ENCODE measurements around the gene KMT2E.

- TF ChIP-seq CTCF (conservative IDR thresholded peaks at IDR 0.05; ENCODE audit: low read depth, low read length) (no peak), EZH2 (IDR thresholded peaks at IDR 0.05; ENCODE audit: borderline replicate concordance, low read depth, low read length, poor library complexity, severe bottlenecking) (no peak)
Measured at GRCh38 chr7:104993217-104993862, 20.7 kb upstream of the KMT2E start.
